Pulmonary artery endothelial cell (primary cell): ENCODE measurements around the gene PCYT1A. TPM values are rescaled to one million over a fixed set of nuclear protein-coding genes. Genes with fewer than 3 reads are reported as not detected.
"Not testable (repeated sequence)": the region's sequence is repeated elsewhere in the genome, so short reads cannot be mapped to it uniquely, and the experiment has no call there.

Experiments
- DNase-seq: peaks from one replicate; pipeline ENCODE4 v3.0.0-alpha.2; 2011; ENCODE audit warnings: low read depth, low spot score
- total RNA-seq: library from RNA; depleted of rRNA; stranded (reverse); fragments of >200 nt; gene quantifications from 2 replicates; pipeline ENCODE4 v1.2.3, GENCODE V29; 2014

The PCYT1A gene
- total RNA-seq, 1 donor from 2014 or later: 82.4 TPM

DNA sequence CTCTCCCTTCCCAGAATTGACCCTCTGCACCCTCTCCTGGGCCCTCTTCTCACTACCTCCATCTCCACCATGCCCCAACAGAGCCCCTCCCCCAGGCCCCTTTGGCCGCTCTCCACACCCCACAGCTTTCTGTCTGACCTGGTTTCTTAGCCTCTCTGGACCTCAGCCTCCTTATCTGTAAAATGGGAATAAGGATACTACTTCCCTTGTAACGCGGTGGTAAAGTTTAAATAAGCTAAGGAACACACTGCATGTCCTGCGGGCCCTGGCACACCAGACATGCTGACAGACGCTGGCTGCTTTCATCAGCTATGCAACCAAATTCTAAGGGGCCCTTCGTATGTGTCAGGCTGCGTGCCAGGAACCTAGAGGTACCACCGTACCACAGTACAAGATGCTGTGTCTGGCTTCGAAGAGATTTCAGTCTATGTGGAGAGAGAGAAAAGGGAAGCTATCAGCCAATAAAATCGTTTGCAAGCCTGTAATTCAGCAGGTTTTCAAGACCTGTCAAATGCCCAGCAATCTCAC, 72.0 kb downstream of the PCYT1A start:
- DNase-seq: no peak

DNA sequence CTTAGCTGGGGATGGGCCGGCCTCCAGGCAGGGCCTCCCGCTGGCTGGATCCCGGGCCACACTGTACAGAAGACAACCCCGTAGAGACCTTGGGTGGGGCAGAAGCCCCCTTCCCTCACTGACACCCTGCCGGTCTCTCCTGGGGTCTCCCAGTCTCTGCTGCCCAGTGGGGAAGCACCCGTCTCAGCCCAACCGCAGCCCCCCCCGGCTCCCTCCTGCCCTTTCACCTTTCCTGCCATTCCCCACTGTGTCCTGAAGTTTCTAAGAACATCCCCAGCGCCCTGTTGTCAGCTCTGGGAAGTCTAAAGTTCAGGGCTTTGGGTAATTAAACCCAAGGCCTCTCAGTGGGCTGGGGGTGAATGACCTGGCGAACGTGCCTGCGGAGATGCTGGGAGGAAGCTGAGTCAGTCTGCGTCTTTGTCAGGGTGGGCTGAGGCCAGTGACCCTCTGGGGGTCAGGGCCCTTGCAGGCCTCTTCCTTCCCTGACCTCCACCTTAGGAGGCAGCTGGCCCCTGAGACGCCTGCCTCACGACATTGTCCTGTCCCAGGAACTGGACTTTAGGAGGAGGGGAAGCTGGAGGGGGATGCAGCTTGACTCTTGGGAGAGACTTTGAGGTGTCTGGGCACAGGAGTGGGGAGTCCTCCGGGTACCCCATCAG, 72.6 kb downstream of the PCYT1A start:
- no peak for DNase-seq

DNA sequence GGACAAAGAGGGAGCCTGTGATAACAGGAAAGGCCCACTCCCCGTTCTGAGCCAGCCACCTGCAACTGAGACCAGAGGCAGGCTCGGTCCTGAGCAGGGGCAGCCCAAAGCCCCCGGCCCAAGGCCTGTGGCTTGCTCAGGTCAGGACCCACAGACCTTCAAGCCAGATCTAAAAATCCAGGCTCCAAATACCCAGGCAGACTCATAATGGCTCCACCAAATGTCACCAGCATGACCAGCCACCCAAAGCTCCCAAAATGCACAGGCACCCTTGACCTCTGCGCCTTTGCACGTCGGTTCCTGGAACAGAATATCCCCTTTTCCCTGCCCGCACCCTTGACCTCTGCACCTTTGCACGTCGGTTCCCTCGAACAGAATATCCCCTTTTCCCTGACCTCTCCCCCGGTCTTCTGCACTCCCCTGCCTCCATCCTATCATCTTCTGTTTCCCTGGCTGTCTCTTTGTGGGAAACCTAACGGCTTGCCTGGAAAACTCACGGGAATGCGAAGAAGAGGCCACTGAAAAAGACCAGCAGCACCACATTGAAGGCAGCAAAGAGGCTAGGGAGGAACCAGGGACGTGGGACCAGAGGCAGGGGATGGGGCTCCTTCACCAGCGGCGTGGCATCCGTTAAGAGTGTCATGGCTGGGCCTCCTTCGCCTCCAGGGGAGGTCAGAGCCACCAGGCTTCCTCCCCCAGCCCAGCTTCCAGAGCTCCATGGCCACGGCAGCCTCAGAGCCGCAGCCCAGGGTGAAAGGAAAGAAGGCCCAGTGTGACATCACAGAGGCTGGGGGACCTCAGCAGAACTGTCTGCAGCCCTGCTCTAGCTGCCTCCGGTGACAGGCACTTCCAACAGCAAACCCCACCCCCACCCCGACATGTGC, 76.6 kb downstream of the PCYT1A start, which contains the start of gene ZDHHC19:
Gene ZDHHC19, minus strand, starts transcription at position 728 of the 884 bp plus-strand sequence. Its CDS starts 85 bp downstream, at position 643.
- DNase-seq: no peak

DNA sequence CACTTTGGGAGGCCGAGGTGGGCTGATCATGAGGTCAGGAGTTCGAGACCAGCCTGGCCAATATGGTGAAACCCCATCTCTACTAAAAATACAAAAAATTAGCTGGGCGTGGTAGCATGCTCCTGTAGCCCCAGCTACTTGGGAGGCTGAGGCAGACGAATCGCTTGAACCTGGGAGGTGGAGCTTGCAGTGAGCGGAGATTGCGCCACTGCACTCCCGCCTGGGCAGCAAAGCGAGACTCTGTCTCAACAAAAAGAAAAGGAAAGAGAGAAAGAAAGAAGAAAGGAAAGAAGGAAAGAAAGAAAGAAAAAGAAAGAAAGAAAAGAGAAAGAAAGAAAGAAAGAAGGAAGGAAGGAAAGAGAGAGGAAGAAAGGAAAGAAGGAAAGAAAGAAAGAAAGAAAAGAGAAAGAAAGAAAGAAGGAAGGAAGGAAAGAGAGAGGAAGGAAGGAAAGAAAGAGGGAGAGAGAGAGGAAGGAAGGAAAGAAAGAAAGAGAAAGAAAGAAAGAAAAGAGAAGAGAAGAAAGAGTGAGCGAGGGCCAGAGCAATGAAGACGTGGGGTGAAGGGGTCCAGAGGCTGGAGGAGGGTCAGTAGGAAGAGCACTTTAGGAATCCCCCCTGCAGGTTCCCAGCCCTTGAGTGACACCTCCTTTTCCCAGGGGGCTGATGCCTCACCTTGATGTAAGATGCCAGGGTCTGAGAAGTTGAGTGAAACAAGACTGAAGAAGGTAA, 77.4 kb downstream of the PCYT1A start:
- DNase-seq: not testable (repeated sequence)

DNA sequence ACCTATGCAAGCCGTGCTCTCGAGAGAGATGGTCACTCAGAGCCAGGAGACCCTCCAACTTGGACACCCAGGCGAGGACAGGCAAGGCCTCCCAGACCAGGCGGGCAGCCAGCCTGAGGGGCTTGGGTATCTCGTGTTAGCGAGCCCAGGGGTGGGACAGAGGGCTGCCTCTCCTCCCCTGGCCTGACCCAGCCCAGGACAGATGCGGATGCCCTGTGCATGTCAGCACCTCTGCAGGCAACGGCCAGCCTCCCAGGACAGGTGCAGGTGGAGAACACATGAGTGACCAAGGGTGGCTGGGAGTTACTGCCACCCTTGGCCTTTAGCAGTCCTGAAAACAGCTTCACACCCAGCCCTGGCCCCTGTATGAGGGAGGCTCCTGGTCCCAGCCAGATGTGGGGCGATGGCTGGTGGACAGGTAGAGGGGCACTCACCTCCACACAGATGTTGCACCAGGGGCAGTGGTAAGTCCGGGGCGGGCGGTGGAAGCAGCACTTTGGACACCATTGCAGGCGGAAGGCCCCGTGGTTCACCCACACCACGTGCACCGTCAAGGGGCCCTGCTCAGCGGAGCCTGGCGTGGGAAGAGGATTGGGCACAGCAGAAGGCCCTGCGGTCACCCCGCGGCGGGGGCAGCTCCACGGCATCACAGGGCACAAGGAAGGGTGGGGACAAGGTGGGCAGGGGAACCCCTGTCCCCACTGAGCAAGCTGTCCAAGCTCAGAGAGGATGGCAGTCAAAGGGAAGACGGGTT, 78.4 kb downstream of the PCYT1A start:
- DNase-seq: no peak

DNA sequence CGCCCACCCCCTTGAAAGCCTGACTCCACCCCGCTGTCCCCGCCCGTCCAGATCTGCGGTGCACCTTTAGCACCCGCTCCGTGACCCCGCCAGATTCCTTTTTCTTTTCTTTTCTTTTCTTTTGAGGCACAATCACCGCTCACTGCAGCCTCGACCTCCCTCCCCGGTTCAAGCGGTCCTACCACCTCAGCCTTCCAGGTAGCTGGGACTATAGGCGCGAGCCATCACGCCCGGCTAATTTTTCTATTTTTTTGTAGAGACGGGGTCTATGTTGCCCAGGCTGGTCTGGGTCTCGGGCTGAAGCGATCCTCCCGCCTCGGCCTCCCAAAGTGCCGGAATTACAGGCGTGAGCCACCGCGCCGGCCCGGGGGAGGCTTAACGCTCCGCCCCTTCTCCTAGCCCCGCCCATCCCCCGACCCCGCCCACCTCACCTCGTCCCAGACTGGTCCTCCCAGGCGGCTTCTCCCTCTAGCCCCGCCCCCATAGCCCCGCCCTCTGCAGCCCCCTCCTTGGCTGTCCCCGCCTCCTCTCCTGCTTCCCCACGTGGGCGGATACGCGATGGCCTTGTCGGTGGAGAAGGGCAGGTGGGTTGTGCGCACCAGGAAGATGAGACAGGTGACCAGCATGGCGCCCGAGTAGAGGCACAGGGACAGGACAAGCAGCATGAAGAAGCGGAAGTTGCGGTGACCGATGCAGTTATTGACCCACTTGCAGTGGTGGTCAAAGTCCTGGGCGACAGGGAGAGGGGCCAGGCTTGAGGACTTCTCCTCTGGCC, 79.5 kb downstream of the PCYT1A start:
- no peak for DNase-seq

DNA sequence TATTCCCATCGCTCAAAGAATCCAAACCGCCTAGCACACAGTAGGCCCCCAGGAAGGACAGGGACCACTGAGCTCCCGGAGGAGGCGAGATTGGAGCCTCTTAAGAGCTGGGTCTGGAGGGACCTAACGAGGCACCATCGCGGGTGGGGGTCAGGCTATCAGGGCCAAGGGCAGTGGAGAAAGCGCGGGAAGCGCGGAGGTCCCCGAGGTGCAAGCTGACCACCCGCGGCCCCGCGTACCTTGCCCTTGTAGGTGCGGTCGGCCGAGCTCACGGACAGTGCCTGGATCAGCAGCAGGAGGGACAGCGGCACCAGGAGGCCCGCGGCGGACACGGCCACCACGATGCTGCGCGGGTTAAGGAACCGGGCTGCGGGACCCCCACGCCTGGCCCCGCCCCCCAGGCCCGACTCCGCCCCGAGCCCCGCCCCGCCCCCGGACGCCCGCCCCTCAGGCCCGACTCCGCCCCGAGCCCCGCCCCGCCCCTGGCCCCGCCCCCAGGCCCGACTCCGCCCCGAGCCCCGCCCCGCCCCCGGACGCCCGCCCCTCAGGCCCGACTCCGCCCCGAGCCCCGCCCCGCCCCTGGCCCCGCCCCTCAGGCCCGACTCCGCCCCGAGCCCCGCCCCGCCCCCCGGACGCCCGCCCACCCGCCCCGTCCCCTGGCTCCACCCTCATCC, 80.2 kb downstream of the PCYT1A start:
- no peak for DNase-seq

DNA sequence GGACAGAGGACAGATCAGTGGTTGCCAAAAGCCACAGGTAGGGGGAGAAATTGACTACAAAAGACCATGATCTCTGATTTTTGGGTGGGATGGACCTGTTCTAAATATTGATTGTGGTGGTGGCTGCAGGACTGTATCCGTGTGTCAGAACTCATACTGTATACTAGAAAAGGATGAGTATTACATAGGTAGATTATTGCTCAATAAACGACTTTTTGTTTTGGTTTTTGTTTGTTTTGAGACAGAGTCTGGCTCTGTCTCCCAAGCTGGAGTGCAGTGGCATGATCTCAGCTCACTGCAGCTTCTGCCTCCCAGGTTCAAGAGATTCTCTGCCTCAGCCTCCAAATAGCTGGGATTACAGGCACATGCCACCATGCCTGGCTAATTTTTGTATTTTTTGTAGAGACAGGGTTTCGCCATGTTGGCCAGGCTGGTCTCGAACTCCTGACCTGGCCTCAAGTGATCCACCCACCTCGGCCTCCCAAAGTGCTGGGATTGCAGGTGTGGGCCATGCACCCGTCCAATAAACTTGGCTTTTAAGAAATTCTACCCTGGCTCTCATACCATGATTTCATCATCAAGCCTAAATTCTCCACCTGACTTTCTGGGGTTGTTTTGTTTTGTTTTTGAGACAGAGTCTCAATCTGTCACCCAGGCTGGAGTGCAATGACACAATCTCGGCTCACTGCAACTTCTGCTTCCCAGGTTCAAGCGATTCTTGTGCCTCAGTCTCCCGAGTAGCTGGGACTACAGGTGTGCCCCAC, 81.9 kb downstream of the PCYT1A start:
- not testable (repeated sequence) for DNase-seq

DNA sequence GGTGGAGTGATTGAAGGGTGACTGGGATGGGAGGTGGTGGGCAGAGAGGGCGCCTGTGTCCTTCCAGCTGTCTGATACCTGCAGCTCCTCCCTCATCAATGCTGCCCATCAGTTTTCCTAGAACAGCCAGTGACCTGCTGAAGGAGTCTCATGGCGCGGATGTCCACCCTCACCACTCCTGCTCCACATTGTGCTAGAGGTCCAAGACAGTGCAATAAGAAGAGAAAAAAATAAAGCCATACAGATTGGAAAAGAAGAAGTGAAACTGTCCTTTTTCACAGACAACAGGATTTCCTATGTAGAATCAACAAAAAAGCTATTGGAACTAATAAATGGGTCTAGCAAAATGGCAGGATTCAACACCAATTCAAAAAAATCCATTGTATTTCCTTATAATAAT, 83.7 kb downstream of the PCYT1A start:
- no peak for DNase-seq

DNA sequence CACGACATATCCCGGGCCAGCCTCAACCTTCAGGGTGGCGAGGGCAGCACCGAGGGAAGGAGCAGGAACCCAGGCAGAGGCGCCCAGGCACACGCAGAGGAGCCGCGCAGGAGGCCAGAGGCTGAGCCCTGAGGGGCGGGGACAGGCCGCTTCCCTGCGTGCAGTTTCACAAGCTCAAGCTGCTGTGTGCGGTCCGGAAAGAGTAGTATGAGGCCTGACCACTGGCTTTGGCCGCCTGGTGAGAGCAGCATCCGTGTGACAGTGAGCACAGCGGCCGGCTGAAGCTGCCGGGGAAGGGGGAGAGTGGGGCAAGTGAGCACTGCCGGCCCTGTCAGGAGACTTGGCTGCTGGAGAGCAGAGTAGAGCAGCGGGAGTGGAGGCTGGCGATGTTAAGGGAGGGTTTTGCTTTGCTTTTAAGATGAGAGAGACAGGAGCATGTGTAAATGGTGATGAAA, 85.0 kb downstream of the PCYT1A start:
- no peak for DNase-seq

DNA sequence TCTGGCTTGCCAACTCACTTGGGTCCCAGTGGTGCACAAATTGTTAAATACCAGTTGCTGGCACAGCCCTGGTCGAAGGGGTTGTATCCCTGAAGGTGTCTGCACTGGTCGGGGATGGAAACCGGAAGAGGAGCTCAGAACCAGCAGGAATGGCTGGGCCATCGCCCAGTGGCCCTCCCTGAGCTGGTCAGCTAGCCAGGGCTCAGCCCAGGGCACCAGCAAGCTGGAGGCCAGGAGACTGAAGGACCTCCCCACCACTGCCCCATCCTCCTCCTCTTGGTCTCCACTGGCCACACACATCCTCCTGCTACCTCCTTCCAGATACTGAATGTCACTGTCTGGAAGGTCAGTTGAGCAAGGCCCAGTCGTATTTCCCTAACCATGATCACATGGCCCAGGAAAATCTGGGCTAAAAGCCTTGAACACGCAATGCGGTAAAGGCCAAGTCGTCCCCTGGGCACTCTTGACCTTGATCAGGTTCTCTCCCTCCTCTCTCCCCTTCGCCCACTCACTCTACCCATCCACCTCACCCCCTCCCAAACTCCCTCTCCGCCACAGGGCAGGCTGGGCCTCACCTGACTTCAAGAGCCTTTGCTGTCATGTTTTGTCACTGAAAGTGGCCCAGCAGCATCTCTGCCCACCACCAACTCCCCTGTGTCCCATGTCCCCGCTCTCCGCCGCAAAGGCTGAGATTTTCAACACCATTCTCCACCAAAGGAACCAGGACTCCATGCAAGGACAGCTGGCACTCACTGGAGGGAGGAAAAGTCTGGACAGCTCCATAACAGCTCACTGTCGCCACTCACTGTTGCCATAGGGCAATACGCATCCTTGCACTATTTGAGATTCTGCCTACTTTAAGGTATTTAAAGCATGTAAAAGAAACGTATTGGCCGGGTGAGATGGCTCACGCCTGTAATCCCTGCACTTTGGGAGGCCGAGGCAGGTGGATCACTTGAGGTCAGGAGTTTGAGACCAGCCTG, 88.5 kb downstream of the PCYT1A start:
- DNase-seq: no peak

DNA sequence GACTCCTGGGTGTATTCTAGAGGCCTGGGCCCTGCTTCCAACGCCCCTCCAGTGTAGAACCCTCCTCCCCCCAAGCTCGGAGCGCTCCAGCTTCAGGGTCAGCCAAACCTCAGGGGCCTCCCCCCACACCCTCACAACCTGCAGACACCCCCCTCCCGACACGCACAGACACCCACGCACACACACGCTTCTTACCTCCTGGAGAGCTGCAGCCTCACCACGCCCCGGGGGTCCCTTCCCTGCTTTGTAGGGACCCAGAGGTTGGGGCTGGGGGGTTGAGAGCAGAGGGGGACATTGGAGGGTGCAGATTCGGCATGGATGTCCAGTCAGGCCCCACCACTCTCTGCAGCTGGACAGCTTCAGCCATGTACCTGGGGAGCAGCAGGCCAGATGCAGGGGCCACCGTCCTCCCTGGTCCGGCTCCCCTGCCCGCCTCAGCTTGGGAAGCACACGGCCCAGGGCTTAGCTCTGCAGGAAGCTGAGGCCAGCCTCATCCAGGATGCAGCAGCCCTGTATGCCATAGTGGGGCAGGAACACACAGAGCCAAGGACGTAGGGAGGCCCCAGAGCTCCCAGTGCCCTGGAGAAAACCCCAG, 89.3 kb downstream of the PCYT1A start:
- DNase-seq: no peak

DNA sequence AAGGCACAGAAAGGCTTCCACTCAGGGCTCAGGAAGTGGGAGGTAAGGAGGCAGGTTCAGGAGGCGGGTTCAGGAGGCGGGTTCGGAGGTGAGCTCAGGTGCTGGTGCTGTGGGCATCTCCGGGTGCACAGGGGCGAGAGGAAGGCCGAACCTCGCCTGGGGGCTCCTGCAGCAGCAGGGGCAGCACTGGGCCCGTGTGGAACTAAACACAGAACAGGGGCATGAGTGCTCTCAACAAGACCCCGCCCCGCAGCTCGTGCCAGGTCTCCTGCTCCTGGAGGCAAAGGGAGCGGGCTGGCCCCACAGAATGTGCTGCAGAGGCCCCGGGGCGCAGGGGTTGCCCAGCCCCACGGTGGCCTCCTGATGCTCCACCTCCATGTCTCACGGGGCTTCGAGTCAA, 90.0 kb downstream of the PCYT1A start:
- no peak for DNase-seq

DNA sequence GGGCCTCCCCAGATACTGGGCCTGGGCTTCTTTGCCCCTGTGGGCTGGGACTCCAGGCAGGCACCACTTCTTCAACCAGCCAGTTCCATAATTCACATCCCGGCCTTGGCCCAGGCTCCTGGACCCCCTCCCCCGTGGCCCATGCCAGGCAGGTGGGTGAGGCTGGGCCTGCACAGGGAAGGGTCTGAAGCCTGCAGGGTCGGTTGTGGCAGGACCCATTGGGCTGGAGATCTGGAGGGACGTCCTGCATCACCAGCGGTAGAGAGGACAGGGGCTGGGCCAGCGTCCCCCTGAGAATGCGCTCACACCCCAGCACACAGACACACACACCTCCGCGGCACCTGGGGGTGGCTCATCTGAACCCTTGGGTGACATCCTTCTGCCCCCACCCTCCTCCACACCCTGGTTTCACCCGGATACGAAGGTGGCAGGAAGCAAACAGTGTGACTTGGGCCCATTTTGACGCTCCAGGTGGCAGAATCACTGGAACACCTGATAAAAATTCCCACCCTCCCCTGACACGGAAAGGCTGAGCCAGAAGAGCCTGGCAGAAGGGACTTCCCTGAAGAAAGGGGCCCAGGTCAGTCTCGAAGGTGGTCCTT, 91.8 kb downstream of the PCYT1A start:
- no peak for DNase-seq

DNA sequence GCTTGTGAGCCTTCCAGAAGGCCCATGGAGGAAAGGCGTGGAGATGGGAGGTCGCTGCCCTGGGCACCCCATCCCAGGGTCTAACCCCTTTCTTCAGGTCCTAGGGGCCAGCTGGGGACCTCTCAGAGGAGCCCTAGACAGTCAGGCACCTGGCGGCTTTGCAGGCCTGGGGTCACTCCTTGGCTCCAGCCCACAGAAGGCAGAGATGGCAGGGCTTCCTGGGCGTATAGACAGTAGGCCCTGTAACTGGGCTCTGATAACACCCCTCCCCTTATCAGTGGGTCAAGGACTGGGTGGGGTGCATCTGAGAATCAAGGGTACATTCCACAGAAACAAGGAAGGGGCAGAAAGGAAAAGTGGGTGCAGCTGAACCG, 93.0 kb downstream of the PCYT1A start:
- no peak for DNase-seq

DNA sequence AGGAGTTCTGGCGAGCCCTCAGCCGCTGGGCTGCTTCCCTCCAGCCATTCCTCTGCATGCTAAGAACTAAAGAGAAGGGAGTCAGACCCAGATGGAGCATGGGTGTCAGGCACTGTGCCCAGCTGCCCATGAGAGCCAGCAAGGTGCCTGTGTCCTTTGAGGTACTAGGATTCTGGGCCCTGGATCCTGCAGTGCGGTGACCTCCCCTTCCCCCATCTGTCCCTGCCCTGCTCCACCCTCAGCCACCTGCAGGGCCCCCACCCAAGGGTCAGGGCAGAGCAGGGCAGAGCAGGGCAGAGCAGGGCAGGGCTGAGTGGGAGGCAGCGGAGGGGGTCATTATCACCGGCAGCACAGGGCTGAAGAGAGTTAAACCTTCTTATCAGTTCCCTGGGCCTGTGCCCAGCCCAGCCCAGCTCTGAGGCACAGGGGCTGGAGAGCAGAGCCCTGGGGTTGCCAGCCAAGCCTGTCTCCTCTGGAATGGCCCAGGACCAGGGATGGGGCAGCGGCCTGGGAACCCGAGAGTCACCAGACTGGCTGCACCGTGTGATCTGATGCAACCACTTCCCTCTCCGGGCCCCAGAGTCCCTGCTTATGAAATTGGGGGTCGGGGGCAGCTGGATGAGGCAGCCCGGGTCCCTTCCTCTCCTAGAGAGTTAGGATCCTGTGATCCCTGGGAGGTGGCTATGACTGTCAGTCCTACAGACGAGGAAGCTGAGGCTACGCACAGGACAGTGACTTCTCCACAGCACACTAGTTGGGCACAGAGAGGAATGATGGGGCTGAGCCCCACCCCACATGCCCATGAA, 93.6 kb downstream of the PCYT1A start:
- DNase-seq: no peak
